Activated naive CD4-positive, alpha-beta T cell (primary cell): ENCODE data around the gene TMED1.
A peak's percentile ranks its signal among the peaks of the same experiment; 100 is the strongest.
"Not testable (repeated sequence)": the region's sequence is repeated elsewhere in the genome, so short reads cannot be mapped to it uniquely, and the experiment has no call there.

Experiments
- DNase-seq, 4 experiments: peaks; one replicate each; lab custom pipeline; 2025; lab: John Stamatoyannopoulos, UW

Gene TMED1

DNA sequence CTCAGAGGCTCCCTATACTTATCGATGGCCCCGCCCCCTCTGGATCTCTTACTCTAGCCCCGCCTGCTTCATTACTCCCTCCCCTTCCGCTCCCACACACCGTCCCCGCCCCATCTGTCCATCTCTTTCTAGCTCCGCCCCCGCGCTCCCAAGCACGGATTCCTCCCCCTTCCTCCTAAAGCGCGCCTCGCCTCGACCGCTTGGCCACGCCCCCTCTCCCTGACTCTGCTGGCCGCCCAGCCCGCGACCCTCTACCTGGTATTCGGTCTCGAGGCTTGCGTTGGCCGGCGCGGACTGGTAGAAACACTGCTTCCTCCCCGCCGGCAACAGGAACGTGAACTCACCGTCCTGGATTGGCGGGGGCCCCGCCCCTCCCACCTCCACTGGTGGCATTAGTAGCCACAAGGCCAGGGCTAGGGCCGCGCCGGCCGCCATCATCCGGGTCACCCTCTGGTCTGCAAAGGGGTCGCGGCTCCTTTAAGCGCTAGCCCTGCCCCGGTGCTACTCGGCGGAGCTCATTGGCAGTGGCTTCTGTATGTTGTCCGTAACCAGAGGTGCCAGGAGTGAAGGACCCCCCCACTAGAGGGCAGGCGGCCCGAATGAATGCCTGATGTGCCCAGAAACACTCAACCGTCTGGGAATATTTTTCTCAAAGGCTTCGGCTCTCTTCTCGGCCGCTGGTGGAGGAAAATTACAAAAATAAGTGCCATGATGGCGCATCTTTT, at the start of gene TMED1:
Gene TMED1 (minus strand): TSS at position 459 of the 725 bp plus-strand sequence. CDS start 21 bp downstream, at position 438.
- peak; percentile 75 to 84 (median 80) for DNase-seq

DNA sequence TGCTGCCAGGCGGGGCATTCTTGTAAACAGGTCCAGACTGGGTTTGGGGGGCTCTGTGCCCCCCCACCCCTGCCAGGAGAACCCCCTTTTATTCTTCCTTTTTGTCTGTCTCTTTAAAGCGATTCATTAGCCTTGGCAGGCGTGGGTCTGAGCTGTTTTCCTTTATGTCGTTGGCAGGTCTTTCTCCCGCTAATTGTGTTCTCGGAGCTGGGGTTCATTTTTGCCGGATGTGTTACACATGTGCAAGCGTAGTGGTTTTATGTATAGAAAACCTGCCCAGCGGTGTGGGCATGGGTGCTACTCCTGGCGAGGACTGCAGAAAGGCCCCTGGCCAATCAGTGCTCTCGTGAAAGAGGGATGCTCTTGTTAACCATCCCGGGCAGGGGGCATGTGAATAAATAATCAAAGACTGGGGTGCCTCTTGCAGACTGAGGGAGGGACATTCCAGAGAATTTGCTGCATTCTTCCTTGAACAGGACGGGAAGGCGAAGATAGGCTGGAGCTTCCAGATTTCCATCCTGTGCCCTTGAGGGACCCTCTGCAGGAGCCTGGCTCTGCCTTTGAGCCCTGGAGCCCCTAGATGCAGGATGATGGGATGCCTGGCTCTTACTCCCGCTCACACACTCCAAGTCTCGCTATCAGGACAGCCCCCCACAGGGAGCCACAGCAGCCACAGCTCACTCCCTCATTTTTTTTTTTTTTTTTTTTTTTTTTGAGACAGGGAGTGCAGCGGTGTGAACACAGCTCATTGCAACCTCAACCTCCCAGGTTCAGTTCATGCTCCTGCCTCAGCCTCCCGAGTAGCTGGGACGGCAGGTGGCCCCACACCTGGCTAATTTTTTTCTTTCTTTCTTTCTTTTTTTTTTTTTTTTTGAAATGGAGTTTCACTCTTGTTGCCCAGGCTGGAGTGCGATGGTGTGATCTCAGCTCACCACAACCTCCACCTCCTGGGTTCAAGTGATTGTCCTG, 49.5 kb upstream of the TMED1 start:
- no peak for DNase-seq

DNA sequence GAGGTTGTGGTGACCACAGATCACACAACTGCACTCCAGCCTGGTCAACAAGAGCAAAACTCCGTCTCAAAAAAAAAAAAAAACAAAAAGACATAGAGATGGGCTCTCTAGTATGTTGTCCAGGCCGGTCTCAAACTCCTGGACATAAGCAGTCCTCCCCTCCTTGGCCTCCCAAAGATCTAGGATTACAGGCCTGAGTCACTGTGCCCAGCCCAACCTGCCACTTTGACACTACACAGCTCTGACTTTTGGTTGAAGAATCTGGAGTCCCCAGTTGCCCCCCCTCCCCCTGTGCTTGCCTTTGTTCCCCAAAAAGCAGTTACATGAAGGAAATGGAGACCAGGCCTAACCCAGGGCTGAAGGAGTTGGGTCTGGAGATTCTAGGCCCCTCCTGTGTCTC, 48.3 kb upstream of the TMED1 start:
- no peak for DNase-seq

- DNase-seq: no peak
Observed at GRCh38 chr19:10882108-10882457, 46.1 kb upstream of the TMED1 start.

DNA sequence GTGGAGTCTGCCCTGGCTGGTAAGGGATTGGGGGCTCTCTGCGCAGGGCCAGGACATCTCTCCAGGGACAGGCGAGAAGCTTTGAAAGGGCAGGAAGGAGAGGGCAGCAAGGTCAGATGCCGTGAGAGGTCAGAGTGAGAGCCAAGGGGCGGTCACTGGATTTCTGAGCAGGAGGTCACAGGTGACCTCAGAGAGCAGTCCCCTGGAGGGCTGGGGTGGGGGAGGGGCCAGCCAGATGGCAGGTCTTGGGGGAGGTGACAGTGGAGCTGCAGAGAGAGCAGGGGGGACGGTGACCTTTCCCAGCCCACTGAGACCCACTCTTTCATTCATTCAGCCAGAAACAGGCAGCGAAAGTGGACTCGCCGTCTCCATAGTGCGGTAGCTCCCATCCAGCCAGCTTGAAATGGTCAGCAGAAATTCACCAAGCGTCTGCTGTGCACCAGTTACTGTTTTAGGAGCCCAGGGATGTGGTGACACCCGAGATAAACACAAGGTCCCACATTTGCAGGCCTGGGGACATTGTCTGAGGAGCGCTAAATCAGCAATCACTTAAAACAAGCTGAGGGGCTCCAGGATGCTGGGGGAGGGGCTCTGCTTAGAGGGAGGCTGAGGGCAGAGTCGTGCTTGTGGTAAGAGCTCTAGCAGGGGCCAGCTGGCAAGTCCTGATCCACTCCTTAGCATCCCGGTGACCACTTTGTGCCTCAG, 45.5 kb upstream of the TMED1 start:
- no peak for DNase-seq

- DNase-seq: no peak
Observed at GRCh38 chr19:10878253-10878652, 42.2 kb upstream of the TMED1 start.

- DNase-seq: not testable (repeated sequence)
Observed at GRCh38 chr19:10877608-10878007, 41.6 kb upstream of the TMED1 start.

DNA sequence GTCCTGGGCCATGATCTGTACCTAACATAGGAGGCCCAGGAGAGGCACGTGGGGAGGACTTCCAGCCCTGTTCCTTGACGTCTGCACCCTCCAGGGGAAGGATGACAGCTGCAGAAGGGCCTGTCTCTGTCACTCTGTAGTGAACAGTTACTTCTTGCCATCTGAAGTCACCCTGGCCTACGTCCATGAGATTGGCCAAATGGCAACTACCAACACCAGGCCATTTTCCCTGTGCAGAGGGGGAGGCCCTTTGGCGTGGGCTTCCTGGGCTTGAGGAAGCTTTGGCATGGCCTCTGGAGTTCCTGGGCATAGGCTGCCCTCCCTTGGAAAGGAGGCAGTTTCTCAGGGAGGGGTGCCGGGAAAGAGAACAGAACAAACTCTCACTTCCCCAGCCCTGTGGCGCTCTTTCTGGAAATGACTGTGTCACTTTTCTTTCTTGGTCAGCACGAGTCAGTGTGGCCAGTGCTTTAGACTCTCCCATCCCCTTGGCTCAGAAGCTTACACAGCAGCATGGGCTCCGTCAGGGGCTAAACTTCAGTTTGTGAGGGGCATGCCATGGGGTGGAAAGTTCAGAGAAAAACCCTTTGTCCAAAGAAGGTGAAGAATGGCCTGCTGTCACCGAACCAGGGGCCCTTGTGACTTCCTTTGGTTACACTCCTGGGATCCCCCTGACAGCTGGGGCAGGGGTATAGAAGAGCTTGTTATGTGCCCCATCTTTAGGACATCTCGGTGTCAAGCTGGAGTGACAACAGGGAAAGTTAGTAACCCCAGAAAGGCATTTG, 40.6 kb upstream of the TMED1 start:
- no peak for DNase-seq

DNA sequence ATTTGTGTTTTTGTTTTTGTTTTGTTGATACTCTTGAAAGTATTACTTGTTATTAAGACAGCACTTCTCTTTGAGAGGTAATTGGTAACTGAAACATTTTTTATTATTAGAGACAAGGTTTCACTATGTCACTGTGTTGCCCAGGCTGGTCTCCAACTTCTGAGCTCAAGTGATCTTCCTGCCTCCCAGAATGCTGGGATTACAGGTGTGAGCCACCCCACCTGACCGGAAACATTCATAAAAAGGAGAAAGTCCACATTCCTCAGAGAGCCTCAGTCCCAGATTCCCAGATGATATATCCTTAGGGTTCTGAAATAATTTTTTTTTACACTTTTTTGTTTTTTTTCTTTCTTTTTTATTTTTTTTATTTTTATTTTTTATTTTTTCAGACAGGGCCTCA, 38.0 kb upstream of the TMED1 start:
- DNase-seq: no peak

DNA sequence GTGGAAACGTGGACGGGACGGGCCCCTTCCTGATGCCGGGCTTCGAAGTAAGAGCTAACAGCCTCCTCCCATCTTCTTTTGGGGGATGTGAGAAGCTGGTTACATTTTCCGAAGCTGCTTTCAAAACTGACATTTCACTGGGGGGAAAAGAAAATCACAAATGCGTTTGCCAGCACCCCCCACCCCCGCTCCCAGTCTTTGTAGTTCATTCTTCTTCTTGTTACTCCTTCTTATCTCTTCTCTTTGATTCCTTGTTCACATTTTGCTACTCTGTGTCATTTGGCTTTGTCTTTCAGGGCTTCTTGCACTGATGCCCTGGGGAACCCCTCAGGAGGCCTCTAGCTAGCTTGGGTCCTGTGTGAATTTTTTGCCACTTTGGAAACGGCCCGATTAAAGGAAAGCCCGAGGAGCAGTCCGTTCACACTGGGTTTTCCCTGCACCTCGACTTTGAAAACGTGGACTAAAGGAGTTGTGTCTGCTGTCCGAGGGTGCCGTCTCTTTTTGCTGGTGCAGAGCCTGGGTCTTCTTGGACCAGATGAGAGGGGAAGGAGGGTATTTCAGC, 36.6 kb upstream of the TMED1 start:
- DNase-seq: no peak

DNA sequence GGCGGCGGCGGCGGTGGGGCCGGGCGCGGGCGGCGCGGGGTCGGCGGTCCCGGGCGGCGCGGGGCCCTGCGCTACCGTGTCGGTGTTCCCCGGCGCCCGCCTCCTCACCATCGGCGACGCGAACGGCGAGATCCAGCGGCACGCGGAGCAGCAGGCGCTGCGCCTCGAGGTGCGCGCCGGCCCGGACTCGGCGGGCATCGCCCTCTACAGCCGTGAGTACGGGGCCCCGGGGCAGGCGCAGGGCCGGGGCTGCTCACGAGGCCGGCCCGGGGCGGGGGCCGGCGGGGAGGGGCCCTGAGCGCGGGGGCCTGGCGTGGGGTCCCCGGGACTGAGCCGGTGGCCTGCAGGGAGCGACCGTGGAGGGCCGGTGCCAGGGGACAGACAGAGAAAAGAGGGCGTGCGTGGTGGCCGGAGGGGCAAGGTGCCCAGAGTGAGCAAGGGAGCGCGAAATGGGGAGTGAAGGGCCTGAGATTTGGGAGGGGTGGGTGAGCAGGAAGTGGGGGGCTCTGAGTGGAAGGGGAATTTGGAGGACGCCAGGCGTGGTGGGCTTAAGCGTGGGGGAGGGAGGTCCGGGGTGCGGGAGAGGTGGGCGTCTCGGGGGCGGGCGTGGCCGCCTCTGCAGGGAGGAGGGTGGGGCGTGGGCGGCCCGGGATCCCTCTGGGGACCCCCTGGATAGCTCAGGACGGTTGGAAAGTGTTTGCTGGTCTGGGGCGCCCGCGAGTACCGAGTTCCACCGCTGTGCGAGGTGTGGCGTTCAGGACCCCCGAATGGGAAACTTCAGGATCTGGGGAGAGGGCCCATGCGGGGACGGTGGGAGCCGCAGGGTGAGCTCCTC, 35.9 kb upstream of the TMED1 start:
- DNase-seq: peak in 2 of 4 experiments; percentile 25 to 43

- peak; percentile 99 to 100 (median 100) for DNase-seq
Observed at GRCh38 chr19:10870955-10871603, 35.1 kb upstream of the TMED1 start, which contains the start of gene CARM1. Gene CARM1 (plus strand): TSS chr19:10871553. CDS start chr19:10871703, 150 bp downstream.

- no peak for DNase-seq
Observed at GRCh38 chr19:10870501-10870954, 34.5 kb upstream of the TMED1 start.

GRCh38 chr19:10869872-10870311, 33.9 kb upstream of the TMED1 start:
- DNase-seq: not testable (repeated sequence)

DNA sequence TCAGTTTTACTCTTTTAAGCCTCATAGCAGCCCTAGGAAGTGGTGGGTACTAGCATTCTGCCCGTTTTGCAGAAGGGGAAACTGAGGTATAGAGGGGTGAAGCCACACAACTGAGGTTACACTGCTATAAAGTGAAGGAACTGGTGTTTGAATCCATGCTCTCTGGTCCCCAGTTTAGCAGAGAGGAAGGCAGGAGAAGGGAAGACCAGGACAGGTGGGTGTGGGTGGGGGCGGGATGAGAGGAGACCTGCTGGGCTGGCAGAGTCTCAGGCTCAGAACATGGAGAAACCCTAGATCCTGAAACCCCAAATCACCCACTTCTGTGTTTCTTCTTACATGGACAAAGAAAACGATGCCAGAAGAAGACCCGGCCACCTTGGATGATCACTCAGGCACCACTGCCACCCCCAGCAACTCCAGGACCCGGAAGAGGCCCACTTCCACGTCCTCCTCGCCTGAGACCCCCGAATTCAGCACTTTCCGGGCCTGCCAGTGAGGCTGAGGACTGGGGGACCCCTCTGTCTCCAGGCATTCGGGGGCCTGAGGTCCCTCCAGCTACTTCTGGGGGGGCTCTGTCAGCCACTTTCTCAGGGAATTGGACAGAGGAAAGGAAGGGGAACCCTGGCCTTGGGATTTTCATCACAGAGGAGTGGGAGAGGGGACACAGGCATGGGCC, 33.0 kb upstream of the TMED1 start:
- no peak for DNase-seq

GRCh38 chr19:10866495-10866894, 30.5 kb upstream of the TMED1 start:
- DNase-seq: no peak

- peak; percentile 54 to 69 (median 60) for DNase-seq
Observed at GRCh38 chr19:10864538-10864899, 28.5 kb upstream of the TMED1 start.

- DNase-seq: no peak
Observed at GRCh38 chr19:10863107-10863717, 27.2 kb upstream of the TMED1 start.
